HG03159 (cell line): ENCODE data around the gene TTI1.
"Not testable (repeated sequence)": the region's sequence is repeated elsewhere in the genome, so short reads cannot be mapped to it uniquely, and the experiment has no call there.

Source experiments
- ATAC-seq: cut with Tn5 transposase; IDR thresholded peaks from one replicate; pipeline ENCODE4 v1.9.1; 2021; ENCODE audit warnings: mild to moderate bottlenecking, moderate library complexity; ENCODE audit not compliant: unreplicated experiment

TTI1 gene

DNA sequence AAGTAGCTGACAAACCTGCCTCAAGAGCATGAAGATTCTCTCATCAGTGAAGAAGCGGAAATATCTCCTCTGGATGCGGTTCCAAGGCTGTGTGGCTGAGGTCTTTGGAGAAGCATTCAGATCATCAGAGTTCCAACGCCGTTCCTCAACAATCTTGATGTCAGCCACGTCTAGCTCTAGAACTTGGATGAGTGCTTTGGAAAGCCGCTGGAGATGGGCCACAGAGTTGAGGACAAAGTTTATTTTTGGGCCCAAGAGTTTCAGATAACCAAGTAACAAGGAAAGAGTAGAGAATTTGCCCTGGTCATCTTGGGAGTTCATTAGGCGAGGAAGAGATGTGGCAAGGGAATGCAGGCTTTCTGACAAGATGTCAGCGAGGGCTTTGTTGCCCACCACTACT, 20.9 kb downstream of the TTI1 start:
- ATAC-seq = no peak

DNA sequence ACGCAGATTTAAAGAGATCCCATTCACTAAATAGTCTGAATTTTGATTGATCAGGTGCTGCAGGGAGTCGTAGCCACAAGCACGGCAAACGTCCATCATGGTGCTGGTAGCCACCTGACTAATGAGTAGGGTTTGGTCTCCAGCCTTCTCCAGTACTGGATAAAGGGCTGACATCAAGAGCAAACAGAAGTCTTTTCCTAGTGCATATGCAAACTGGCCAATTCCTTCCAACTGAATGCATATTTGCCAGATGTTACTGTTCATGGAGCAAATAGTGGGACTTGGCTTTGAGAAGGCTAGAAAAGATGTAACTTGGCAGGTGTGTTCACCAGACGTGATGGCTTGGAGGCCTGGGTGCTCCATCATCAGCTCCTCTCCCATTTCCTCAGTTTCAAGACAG, 21.6 kb downstream of the TTI1 start:
- no peak for ATAC-seq

DNA sequence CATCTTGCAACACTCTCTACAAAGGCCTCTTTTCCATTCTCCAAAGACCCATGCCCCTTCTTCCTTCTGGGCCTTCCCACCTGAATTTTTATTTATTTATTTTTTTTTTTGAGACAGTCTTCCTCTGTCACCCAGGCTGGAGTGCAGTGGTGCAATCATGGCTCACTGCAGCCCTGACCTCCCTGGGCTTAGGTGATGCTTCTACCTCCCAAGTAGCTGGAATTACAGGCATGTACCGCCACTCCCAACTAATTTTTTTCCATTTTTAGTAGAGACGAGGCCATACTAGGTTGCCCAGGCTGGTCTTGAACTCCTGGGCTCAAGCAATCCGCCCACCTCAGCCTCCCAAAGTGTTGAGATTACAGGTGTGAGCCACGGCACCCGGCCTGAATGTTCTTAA, 23.8 kb downstream of the TTI1 start:
- not testable (repeated sequence) for ATAC-seq

DNA sequence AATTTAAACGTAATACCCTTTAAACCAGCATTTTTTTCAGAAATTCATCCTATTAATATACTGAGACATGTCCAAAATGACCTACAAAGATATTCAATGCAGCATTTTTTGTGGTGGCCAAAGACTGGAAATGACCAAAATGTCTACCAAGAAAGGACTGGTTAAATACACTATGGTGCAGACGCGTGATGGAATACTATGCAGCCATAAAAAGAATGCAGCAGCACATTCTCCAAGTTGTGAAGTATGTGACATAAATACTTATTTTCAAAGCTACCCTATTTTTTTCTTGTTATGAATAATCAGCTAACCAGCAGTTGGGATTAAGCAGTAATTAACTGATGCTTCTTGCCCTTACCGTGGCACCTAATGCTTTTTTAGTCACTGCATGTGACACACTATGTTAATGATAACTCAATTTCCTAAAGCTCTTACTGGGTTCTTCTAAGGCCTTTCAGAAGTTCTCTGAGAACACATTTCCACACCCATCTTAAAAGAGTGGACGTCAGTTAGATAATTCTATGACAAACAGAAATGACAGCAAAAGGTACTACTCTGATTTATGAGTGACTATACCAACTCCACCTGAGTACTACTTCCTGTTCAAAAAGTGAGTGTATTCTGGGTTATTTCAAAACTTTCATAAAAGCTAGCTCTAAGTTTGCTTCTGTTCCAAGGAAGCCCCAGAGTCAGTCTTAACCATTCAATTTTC, 24.9 kb downstream of the TTI1 start:
- no peak for ATAC-seq

DNA sequence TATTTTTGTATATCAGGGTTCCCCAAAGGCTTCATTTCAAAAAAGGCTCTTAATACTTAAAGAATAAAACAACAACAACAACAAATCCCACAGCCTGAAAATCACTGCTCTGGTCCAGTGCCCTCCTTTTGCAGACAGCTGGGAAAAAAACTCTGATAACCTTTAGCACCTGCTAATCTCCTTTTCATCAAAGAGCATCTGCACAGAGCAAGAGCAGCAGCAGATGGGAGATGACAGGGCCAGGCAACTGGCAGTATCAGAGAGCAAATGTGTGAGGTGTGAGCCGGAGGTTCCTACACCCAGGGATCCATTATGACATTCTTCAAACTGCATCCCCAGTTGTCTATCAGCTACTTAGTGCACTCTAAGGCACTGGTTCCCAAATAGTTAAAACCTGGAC, 25.7 kb downstream of the TTI1 start:
- ATAC-seq = no peak

DNA sequence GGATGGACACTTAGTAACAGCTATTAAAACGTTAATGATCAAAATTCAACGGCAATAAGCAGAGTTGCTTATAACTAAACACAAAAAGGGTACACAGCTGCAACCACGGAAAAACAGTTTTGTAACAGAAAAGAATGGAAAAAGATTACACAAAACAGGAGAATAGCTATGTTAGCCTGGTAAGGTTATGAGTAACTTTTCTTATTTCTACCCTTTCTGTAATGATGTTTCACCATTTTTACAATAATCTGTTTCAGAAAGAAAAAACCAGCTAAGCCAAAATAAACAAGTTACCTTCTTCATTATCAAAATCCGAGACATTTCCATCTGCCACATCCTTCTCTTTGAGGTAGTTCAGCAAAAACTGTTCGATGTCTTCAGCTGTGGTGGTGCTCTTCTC, 27.4 kb downstream of the TTI1 start:
- no peak for ATAC-seq

DNA sequence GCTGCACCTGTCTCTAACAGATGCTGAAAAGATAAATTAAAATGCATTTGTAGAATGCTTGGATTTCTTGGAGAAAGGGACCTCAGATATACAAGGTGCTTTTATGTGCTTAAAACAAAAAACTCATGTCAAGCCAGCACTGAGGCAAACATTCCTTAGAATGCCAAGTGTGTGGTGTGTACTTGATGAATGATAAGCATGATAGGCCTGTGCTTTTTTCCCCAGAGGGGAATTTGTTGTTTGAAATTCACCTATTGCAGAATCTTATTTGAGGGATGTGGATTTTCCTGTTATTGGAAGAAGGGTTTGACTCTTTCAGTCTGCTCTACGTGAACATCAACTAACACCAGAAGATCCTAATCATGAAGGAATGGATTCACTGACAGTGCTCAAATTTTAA, 28.8 kb downstream of the TTI1 start:
- no peak for ATAC-seq

DNA sequence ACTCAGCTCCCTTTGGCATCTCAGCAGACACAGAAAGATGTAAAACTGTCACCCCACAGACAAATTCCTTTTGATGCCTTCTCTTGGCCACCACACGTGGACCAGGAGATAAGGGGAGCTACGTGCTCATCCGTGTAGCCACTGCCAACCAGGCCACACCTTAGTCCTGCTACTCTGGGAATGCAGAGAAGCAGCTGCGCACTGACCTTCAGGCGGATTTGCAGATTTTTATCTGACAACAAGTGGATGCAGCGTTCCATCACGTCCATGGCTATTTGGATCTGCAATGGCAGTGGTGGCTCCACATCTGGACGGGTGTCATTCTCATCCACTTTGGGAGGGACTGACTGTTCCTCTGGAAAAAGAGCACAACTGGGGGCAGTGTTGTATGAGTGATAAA, 30.8 kb downstream of the TTI1 start:
- ATAC-seq = no peak

DNA sequence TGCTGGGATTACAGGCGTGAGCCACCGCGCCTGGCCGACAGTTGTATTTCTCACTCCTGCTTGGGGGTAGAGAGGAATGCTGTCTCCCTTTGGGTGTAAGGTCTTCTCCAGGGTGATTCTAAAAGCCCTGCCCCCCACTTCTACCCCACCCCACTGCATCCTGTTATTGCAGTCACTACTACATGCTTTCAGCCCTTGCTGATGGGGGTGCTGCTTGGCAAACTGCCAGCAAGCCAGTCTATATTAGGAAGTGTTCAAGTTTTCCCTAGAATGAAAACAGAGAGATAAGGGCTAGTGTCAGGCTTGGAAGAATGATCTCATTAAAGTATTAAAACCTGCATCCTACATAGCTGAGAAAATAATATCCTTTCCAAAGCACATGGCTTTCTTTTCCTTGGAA, 31.3 kb downstream of the TTI1 start:
- no peak for ATAC-seq

DNA sequence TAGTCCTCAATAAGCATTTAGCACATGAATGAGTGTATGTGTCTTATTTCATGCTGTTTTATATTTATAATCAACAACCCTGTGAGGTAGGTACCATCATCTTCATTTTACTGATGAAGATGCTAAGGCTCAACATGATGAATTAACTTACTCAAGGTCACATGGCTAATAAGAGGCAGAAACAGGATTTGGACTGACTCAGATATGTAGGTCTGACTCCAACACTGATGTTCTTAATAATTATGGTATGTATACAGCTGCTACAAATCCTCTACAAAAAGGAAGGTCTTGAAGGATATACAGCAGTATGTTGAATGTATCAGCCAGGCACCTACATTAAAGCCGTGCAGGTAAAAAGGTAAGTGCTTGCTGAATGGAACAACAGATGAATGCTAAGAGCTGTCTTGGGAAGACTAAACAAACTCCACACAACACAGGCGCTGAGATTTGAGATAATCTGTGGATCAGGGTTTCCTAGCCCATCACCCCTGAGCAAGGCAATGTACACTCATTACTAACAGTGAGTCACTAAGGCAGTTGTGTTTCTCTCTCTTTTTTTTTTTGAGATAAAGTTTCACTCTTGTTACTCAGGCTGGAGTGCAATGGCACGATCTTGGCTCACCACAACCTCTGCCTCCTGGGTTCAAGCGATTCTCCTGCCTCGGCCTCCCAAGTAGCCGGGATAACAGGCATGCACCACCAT, 31.9 kb downstream of the TTI1 start:
- ATAC-seq = no peak

DNA sequence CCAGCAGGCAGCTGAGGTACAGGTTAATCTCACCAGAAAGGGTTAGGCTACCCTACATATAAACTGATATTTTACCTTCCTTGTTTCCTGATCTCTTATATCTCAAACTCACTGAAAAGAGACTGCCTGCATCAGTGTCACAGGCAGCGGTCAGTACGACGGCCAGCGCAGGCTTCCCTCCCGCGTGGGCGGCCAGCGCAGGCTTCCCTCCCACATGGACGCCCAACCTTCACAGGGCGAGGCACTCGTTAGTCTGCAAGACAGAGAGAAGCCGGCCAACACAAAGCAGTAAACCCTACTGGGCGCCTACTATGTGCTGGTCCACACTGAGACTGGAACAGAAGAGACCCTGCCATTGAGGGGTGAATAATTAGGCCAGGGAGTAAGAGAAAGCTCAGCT, 33.0 kb downstream of the TTI1 start:
- no peak for ATAC-seq

DNA sequence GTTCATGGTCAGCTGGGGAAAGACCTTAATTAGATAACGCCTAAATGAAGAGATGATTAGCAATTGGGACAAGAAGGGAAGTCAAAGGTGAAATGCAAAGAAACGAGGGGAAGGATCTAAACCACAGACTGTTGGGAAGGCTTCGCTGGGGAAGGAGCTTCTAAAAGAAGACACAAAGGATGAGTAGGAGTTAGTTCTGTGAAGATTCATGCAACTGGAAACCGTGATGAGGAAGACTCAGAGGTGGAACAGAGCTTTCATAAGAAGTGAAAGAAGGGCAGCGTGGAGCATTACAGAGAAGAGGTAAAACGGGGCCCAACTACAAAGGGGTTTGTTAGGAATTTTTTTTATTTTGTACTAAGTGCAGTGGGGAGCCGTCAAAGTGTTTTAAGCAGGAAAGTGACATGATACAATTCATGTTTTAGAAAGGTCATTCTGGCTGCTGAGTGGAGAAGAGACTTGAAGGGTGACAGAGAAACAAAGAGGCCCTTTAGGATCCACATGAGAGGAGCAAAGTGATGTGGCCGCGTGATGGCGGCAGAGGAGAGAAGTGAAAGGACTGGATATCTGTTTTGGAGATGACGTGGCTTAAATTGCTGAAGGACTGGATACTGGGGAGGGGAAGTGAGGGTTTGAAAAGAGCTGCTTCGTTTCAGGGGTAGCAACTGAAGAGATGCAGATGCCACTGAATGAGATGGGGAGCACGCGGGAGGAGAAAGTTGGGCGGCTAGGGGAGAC, 33.6 kb downstream of the TTI1 start:
- no peak for ATAC-seq

DNA sequence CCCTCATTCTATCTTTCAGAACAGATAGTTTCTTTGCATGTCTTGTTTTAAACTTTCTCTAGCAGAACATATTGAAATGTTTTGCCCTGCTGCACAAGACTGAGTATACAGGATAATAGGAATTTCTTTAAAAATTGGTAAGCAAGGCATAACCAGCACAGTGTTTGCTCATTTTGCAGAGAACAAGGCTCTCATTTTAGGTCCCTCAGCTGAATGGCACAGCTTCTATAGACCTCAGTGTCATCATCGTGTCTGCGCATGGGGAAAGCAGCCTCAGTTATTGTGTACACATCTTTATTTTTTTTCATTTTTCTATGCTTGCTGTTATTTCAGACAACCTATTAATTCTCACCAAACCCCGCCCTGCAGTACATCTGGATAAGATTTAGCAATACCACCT, 35.7 kb downstream of the TTI1 start:
- no peak for ATAC-seq

DNA sequence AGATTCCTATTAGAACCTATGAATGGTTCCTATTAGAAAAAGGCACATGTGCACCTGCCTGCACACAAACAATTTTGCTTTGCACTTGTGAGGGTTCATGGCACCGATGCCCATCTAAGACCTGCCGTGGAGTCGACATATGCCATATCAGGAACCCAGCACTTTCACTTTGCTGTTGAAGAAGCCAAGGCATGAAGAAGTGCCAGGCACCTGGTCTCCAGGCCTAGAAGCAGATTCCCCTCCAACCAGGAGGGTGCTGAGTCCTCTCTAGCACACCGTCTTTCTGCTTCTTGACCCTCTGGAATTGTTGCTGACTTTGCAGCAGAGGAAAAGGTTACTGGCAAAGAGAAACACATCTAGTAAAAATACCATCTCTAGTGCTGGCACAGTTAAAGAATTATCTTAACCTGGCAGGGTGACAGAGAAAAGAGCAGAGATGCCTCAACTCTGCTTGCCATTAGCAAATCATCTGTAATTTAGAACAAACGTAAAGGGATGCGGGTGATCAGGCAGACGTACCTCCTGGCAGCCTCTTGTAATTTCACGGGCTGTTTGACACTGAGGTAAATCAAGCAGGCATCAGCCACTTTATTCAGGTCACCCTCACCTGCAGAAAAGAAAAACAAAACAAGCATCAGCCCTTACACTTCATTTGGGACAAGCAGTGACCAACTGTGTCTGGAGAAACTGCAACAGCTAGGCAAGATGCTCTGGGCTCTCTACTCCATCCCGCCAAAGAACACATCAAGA, 37.2 kb downstream of the TTI1 start:
- no peak for ATAC-seq

DNA sequence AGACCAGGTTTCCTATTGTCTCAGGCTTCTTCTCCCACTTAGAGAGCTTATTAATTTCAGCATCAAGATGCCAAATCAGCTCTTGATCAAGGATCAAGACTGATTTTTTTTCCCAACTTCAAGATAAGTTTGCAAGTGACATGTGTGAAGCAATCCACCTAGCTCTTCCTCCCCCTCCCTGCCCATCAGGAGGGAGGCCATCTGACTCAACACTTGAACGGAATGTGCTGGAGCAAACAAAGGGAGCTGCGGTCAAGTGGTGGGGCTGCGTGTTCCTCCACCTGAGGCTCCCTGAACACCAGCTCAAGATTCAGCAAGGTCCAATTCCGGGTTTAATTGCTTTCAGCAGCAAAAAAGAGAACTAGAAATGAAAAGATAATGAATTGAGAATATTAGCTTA, 38.7 kb downstream of the TTI1 start:
- no peak for ATAC-seq

DNA sequence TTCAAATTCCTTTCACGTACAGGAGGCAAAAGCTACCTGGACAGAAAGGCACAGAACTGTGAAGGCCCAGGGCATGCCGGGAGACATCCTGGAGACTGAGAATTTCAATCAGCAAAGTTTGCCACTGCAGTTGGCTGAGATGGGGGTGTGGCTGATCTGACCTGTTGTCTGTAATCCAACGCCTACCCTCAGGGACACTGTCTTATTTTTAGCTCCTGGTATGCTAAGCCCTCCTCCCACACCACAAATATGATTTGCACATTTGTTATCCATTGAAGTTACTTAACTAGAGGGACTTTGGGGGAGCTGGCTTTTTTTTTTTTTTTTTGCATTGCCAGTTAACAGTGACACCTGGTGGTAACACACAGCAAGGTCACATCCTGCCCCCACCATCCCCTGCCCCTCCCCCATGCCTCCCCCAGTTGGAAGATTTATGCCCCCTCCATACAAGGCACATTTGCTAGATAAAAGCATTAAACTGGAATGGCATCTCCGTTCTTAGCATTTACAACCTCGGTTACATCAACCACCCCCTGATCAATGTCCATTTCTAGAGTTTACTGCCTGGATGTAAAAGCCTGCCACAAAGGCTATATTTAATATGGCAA, 40.4 kb downstream of the TTI1 start:
- ATAC-seq = no peak

DNA sequence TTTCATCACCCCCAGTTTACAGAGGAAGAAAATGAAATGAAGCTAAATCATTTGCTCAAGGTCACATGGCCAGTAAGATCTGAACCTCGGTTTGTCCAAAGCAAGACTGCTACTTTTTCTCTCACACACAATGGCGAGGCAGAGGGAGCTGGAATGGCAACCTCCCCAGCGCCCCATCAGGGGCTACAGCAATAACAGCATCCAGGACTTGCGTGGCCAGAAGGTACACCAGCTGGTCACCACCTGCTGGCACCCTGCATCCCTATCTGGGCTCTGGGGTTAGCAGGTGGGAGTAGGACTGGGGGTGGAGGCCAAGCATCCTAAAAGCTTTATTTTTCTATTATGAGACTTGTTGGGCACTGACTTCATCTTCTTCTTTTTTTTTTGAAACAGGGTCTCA, 41.3 kb downstream of the TTI1 start:
- ATAC-seq = no peak

DNA sequence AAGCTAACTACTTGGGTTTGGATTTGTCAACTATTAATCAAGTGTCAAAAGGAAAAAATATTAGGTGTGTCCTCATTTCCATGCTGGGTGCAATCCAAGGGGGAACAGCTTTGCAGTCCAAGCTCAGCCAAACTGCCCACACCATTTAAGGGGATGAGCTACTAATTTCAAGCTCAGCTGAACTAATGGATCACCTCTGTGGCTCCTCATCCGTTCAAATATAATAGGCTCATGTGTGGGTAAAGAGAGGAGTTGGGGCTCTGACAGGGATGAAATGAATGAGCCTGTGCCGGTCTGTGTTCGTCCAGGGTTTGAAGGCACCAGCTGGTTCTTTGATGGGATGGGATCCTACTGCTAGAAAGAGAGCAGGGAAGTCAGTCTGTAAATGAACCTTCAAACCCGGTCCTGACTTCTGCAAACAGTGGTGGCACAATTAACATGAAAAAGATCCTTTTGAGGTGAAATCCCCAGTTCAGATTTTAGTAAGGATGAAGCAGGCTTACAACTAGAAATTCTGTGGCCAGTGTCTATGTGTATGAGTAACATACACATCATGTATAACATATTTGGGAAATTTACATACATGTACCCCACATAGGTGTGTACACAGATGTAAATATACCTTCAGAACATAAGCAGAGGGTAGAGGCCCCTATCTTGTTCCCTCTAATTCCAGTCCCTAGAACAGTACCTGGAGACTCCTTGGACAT, 41.9 kb downstream of the TTI1 start:
- ATAC-seq = no peak

DNA sequence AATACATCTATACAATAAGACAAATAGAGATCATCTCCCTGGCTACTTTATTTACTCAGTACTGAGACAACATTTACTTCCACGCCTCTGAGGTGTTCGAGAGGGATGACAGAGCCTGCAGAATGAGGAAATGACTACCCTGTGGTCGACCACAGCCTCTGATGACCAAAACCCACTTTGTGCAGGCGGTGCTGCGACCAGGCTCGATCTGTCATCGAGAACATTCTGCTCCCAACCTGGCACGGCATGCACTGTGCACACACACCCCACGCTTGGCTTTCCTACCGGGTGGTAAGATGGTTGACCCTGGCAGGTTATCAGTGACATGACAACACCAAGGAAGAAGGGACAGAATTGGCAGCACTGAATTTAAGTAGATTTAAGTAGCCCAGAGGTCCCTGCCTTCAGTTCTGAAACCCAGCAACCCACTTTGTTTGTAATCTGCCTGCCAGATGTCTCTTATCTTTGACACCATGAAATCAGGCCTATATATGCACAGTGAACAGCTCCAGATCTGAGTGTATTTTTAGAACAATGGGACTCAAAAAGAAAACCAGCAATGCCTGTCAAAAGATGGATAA, 42.6 kb downstream of the TTI1 start:
- ATAC-seq = peak; percentile 91
